ENCODE results near the gene PLCB2.

Gene PLCB2

GRCh38 chr15:40345867-40346578, 38.3 kb upstream of the PLCB2 start:
- H3K18ac ChIP-seq (ENCODE audit: low read length) = no peak overlapping the region
- H3K27ac ChIP-seq (ENCODE audit: low read depth, low read length) = no peak overlapping the region
- H3K4me2 ChIP-seq (ENCODE audit: low read length) = no peak overlapping the region
- no peak overlapping the region for H2BK120ac ChIP-seq (ENCODE audit: low read depth, low read length)
- H3K4me3 ChIP-seq (ENCODE audit: low read length) = no peak overlapping the region
- H3K79me1 ChIP-seq (ENCODE audit: low read length) = no peaks in the 10 kb centered on the region
- no peaks in the 10 kb centered on the region for H3K4me1 ChIP-seq (ENCODE audit: control insufficient read depth, low read depth, low read length)
- no peak overlapping the region for H3K56ac ChIP-seq (ENCODE audit: low read length)
- H3K27me3 ChIP-seq (ENCODE audit: insufficient read depth, low read length, poor library complexity) = no peaks in the 10 kb centered on the region
- DNase-seq = no peak
- H3K4ac ChIP-seq (ENCODE audit: low read depth, low read length) = no peak overlapping the region
- H2BK15ac ChIP-seq (replicated peaks; ENCODE audit: low read depth) = no peak overlapping the region
- no peaks in the 10 kb centered on the region for H3K36me3 ChIP-seq (ENCODE audit: control insufficient read depth, insufficient read depth, low read length)
- H4K5ac ChIP-seq (ENCODE audit: low read length) = no peak overlapping the region
- WGBS (ENCODE audit: extremely low coverage, insufficient coverage, low lambda C conversion rate) = no CpG with 5 or more reads among the region's 6 CpGs
- H3K9ac ChIP-seq (ENCODE audit: low read length) = no peak overlapping the region
- H3K79me2 ChIP-seq (ENCODE audit: control insufficient read depth, insufficient read depth, low read length) = no peaks in the 10 kb centered on the region
- no peak overlapping the region for H2BK5ac ChIP-seq (ENCODE audit: low read length)
- H4K8ac ChIP-seq (ENCODE audit: low read depth, low read length) = no peak overlapping the region
- H3K23ac ChIP-seq (ENCODE audit: low read length) = no peak overlapping the region
- H2AK5ac ChIP-seq (ENCODE audit: low read length) = no peak overlapping the region

- no peak overlapping the region for H2BK120ac ChIP-seq (ENCODE audit: low read depth, low read length)
- H3K79me1 ChIP-seq (ENCODE audit: low read length) = no peaks in the 10 kb centered on the region
- H3K36me3 ChIP-seq (ENCODE audit: control insufficient read depth, insufficient read depth, low read length) = no peaks in the 10 kb centered on the region
- no peak overlapping the region for H3K4ac ChIP-seq (ENCODE audit: low read depth, low read length)
- H3K4me3 ChIP-seq (ENCODE audit: low read length) = no peak overlapping the region
- H4K8ac ChIP-seq (ENCODE audit: low read depth, low read length) = no peak overlapping the region
- H2AK5ac ChIP-seq (ENCODE audit: low read length) = no peak overlapping the region
- no peaks in the 10 kb centered on the region for H3K79me2 ChIP-seq (ENCODE audit: control insufficient read depth, insufficient read depth, low read length)
- no peak overlapping the region for H2BK15ac ChIP-seq (replicated peaks; ENCODE audit: low read depth)
- no peak overlapping the region for H3K56ac ChIP-seq (ENCODE audit: low read length)
- no peak for DNase-seq
- H3K4me2 ChIP-seq (ENCODE audit: low read length) = no peak overlapping the region
- H3K23ac ChIP-seq (ENCODE audit: low read length) = no peak overlapping the region
- no peaks in the 10 kb centered on the region for H3K4me1 ChIP-seq (ENCODE audit: control insufficient read depth, low read depth, low read length)
- no peak overlapping the region for H3K9ac ChIP-seq (ENCODE audit: low read length)
- H3K27ac ChIP-seq (ENCODE audit: low read depth, low read length) = no peak overlapping the region
- H3K18ac ChIP-seq (ENCODE audit: low read length) = no peak overlapping the region
- no peak overlapping the region for H4K5ac ChIP-seq (ENCODE audit: low read length)
- H2BK5ac ChIP-seq (ENCODE audit: low read length) = no peak overlapping the region
- no peaks in the 10 kb centered on the region for H3K27me3 ChIP-seq (ENCODE audit: insufficient read depth, low read length, poor library complexity)
- no CpG with 5 or more reads among the region's 10 CpGs for WGBS (ENCODE audit: extremely low coverage, insufficient coverage, low lambda C conversion rate)
Measured at GRCh38 chr15:40345225-40345866, 37.6 kb upstream of the PLCB2 start.

DNA sequence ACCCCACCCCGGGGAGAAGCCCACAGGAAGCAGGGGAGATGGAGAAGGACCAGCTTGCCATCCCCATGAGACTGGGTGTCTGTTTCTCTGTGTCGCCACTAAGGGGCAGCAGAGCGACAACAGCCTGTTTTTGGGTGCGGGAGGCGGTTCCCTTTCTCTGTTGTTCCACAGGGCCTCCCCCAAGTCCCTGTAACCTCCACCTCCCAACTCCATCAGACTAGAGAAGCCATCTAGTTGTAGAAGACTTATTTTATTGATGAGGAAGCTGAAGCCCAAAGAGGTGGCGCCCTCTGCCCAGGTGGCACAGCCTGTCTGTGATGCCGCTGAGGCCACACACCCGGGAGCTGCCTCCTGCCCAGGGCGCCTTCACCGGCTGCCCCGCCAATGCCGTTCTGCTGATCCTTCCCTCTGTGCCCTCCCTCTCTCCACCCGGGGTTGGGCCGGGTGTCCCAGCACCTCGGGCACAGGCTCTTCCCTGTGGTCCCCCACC, 36.9 kb upstream of the PLCB2 start:
- Histone ChIP-seq H3K4me3 (ENCODE audit: low read length) (no peak overlapping the region), H3K27me3 (ENCODE audit: insufficient read depth, low read length, poor library complexity) (no peaks in the 10 kb centered on the region), H3K9ac (ENCODE audit: low read length) (no peak overlapping the region), H3K23ac (ENCODE audit: low read length) (no peak overlapping the region), H3K18ac (ENCODE audit: low read length) (no peak overlapping the region), H2AK5ac (ENCODE audit: low read length) (no peak overlapping the region), H3K36me3 (ENCODE audit: control insufficient read depth, insufficient read depth, low read length) (no peaks in the 10 kb centered on the region), H2BK5ac (ENCODE audit: low read length) (no peak overlapping the region), H3K4me2 (ENCODE audit: low read length) (no peak overlapping the region), H3K56ac (ENCODE audit: low read length) (no peak overlapping the region), H3K4me1 (ENCODE audit: control insufficient read depth, low read depth, low read length) (no peaks in the 10 kb centered on the region), H4K5ac (ENCODE audit: low read length) (no peak overlapping the region), H3K79me2 (ENCODE audit: control insufficient read depth, insufficient read depth, low read length) (no peaks in the 10 kb centered on the region), H3K79me1 (ENCODE audit: low read length) (no peaks in the 10 kb centered on the region), H2BK120ac (ENCODE audit: low read depth, low read length) (no peak overlapping the region), H3K4ac (ENCODE audit: low read depth, low read length) (no peak overlapping the region), H3K27ac (ENCODE audit: low read depth, low read length) (no peak overlapping the region), H4K8ac (ENCODE audit: low read depth, low read length) (no peak overlapping the region), H2BK15ac (replicated peaks; ENCODE audit: low read depth) (no peak overlapping the region)
- WGBS (ENCODE audit: extremely low coverage, insufficient coverage, low lambda C conversion rate) = no CpG with 5 or more reads among the region's 15 CpGs
- DNase-seq = peak; percentile 60

DNA sequence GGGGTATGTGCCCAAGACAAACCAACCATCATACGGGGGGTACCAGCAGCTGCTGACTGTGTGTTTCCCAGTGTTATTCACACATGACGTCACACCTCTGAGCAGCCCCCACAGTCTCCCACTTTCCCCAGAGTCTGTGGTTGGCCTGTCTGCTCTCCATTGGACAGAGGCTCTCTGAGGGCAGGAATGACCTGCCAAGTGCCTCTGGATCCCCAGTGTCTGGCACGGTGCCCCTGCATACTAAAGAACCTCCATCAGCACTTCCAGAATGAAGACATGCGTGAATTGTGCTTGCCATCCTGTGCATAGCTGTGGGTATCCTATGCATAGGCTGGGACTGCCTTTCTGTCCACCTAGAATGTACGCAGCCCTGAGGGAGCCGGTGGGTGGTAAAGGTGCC, 36.5 kb upstream of the PLCB2 start:
- Histone ChIP-seq H2BK15ac (replicated peaks; ENCODE audit: low read depth) (no peak overlapping the region), H3K4me2 (ENCODE audit: low read length) (no peak overlapping the region), H3K4ac (ENCODE audit: low read depth, low read length) (no peak overlapping the region), H3K4me1 (ENCODE audit: control insufficient read depth, low read depth, low read length) (no peaks in the 10 kb centered on the region), H3K4me3 (ENCODE audit: low read length) (no peak overlapping the region), H2BK120ac (ENCODE audit: low read depth, low read length) (no peak overlapping the region), H3K79me1 (ENCODE audit: low read length) (no peaks in the 10 kb centered on the region), H3K23ac (ENCODE audit: low read length) (no peak overlapping the region), H4K8ac (ENCODE audit: low read depth, low read length) (no peak overlapping the region), H3K27ac (ENCODE audit: low read depth, low read length) (no peak overlapping the region), H3K56ac (ENCODE audit: low read length) (no peak overlapping the region), H2BK5ac (ENCODE audit: low read length) (no peak overlapping the region), H3K9ac (ENCODE audit: low read length) (no peak overlapping the region), H4K5ac (ENCODE audit: low read length) (no peak overlapping the region), H3K79me2 (ENCODE audit: control insufficient read depth, insufficient read depth, low read length) (no peaks in the 10 kb centered on the region), H3K36me3 (ENCODE audit: control insufficient read depth, insufficient read depth, low read length) (no peaks in the 10 kb centered on the region), H2AK5ac (ENCODE audit: low read length) (no peak overlapping the region), H3K18ac (ENCODE audit: low read length) (no peak overlapping the region), H3K27me3 (ENCODE audit: insufficient read depth, low read length, poor library complexity) (no peaks in the 10 kb centered on the region)
- no peak for DNase-seq
- no CpG with 5 or more reads among the region's 6 CpGs for WGBS (ENCODE audit: extremely low coverage, insufficient coverage, low lambda C conversion rate)

DNA sequence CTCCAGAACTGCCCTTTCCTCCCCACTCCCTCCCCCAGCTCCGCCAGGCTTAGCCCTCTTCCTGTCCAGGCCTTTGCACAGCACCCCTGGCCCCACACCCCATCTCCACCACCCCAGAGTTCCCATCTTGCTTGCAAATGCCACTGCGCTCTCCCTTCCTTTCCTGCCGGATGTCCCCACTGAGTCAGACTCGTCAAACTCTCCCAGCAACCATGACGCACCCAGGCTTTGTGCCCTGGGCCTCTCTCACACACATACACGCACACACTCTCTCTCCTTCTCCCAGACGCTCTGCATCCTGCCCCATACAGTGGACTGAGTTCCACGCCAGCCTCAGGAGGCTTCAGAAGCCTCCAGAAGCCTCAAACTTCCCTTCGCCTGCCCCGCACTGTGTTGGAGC, 35.8 kb upstream of the PLCB2 start:
- no peak overlapping the region for H3K23ac ChIP-seq (ENCODE audit: low read length)
- WGBS (ENCODE audit: extremely low coverage, insufficient coverage, low lambda C conversion rate) = no CpG with 5 or more reads among the region's 10 CpGs
- H3K4me3 ChIP-seq (ENCODE audit: low read length) = no peak overlapping the region
- no peak overlapping the region for H4K8ac ChIP-seq (ENCODE audit: low read depth, low read length)
- H3K36me3 ChIP-seq (ENCODE audit: control insufficient read depth, insufficient read depth, low read length) = no peaks in the 10 kb centered on the region
- DNase-seq = no peak
- no peaks in the 10 kb centered on the region for H3K27me3 ChIP-seq (ENCODE audit: insufficient read depth, low read length, poor library complexity)
- peak overlapping the region; percentile 8 for H3K56ac ChIP-seq (ENCODE audit: low read length)
- H3K18ac ChIP-seq (ENCODE audit: low read length) = no peak overlapping the region
- no peak overlapping the region for H3K27ac ChIP-seq (ENCODE audit: low read depth, low read length)
- H2BK120ac ChIP-seq (ENCODE audit: low read depth, low read length) = no peak overlapping the region
- H3K79me2 ChIP-seq (ENCODE audit: control insufficient read depth, insufficient read depth, low read length) = no peaks in the 10 kb centered on the region
- no peak overlapping the region for H4K5ac ChIP-seq (ENCODE audit: low read length)
- no peaks in the 10 kb centered on the region for H3K4me1 ChIP-seq (ENCODE audit: control insufficient read depth, low read depth, low read length)
- no peak overlapping the region for H2AK5ac ChIP-seq (ENCODE audit: low read length)
- H3K9ac ChIP-seq (ENCODE audit: low read length) = no peak overlapping the region
- H2BK5ac ChIP-seq (ENCODE audit: low read length) = no peak overlapping the region
- no peak overlapping the region for H3K4me2 ChIP-seq (ENCODE audit: low read length)
- H3K4ac ChIP-seq (ENCODE audit: low read depth, low read length) = no peak overlapping the region
- no peaks in the 10 kb centered on the region for H3K79me1 ChIP-seq (ENCODE audit: low read length)
- no peak overlapping the region for H2BK15ac ChIP-seq (replicated peaks; ENCODE audit: low read depth)
